H9 (cell line): ENCODE results near the gene PRKCA. TPM values are rescaled to one million over a fixed set of nuclear protein-coding genes. Genes with fewer than 3 reads are reported as not detected.

Source experiments
- DNase-seq: peaks from one replicate; pipeline ENCODE4 v3.0.0-alpha.2; 2017
- H2AFZ ChIP-seq: one replicate; pipeline ENCODE4 v1.6.1; 2013; ENCODE audit warnings: mild to moderate bottlenecking, low read length, control low read depth, moderate library complexity
- H2AK5ac ChIP-seq: 2 replicates; pipeline ENCODE4 v1.6.1; 2013; ENCODE audit warnings: low read length, control low read depth, mixed read lengths; ENCODE audit not compliant: insufficient read length
- H2BK120ac ChIP-seq: one replicate; pipeline ENCODE4 v1.6.1; 2013; ENCODE audit warnings: low read depth, mild to moderate bottlenecking, low read length, control low read depth, inconsistent platforms; ENCODE audit not compliant: poor library complexity, severe bottlenecking
- H2BK12ac ChIP-seq: 2 replicates; pipeline ENCODE4 v1.6.1; 2013; ENCODE audit warnings: low read length, control low read depth, mixed read lengths, low read depth; ENCODE audit not compliant: insufficient read length
- H2BK15ac ChIP-seq: 2 replicates; pipeline ENCODE4 v1.6.1; 2013; ENCODE audit warnings: low read depth, low read length, control low read depth
- H2BK20ac ChIP-seq: one replicate; pipeline ENCODE4 v1.6.1; 2013; ENCODE audit warnings: low read depth, mild to moderate bottlenecking, low read length, control low read depth, inconsistent platforms; ENCODE audit not compliant: poor library complexity, severe bottlenecking
- H2BK5ac ChIP-seq: 2 replicates; pipeline ENCODE4 v1.6.1; 2013; ENCODE audit warnings: low read length, control low read depth, mixed read lengths; ENCODE audit not compliant: insufficient read length
- H3K14ac ChIP-seq: 2 replicates; pipeline ENCODE4 v1.6.1; 2013; ENCODE audit warnings: low read length, control low read depth; ENCODE audit not compliant: insufficient read depth
- H3K18ac ChIP-seq: 2 replicates; pipeline ENCODE4 v1.6.1; 2013; ENCODE audit warnings: low read depth, mild to moderate bottlenecking, mixed read lengths, low read length, control low read depth; ENCODE audit not compliant: insufficient read length
- H3K23ac ChIP-seq: 2 replicates; pipeline ENCODE4 v1.6.1; 2013; ENCODE audit warnings: low read length, control low read depth, mixed read lengths, low read depth; ENCODE audit not compliant: insufficient read length
- H3K23me2 ChIP-seq: 2 replicates; pipeline ENCODE4 v1.6.1; 2013; ENCODE audit warnings: low read depth, mild to moderate bottlenecking, mixed read lengths, low read length, control low read depth; ENCODE audit not compliant: insufficient read length, poor library complexity, severe bottlenecking
- H3K27ac ChIP-seq: 2 replicates; pipeline ENCODE4 v1.5.1; 2013; ENCODE audit warnings: low read length, control low read depth, mixed read lengths, low read depth; ENCODE audit not compliant: insufficient read length
- H3K27me3 ChIP-seq: 2 replicates; pipeline ENCODE4 v1.6.1; 2013; ENCODE audit warnings: low read length, control low read depth, inconsistent platforms; ENCODE audit not compliant: insufficient read depth
- H3K4ac ChIP-seq: 2 replicates; pipeline ENCODE4 v1.6.1; 2013; ENCODE audit warnings: low read depth, mild to moderate bottlenecking, control low read depth, inconsistent platforms, low read length, moderate library complexity
- H3K4me1 ChIP-seq: 2 replicates; pipeline ENCODE4 v1.6.1; 2013; ENCODE audit warnings: low read length, control low read depth, inconsistent platforms; ENCODE audit not compliant: insufficient read depth
- H3K4me2 ChIP-seq: 2 replicates; pipeline ENCODE4 v1.6.1; 2013; ENCODE audit warnings: low read length, control low read depth, mixed read lengths; ENCODE audit not compliant: insufficient read length, insufficient read depth
- H3K56ac ChIP-seq: 2 replicates; pipeline ENCODE4 v1.6.1; 2013; ENCODE audit warnings: low read depth, mild to moderate bottlenecking, mixed read lengths, low read length, control low read depth; ENCODE audit not compliant: insufficient read length
- H3K79me1 ChIP-seq: 2 replicates; pipeline ENCODE4 v1.6.1; 2013; ENCODE audit warnings: low read depth, mild to moderate bottlenecking, moderate library complexity, low read length, control low read depth, inconsistent platforms; ENCODE audit not compliant: insufficient read depth, poor library complexity, severe bottlenecking
- H3K79me2 ChIP-seq: 2 replicates; pipeline ENCODE4 v1.6.1; 2013; ENCODE audit warnings: low read length, control low read depth, inconsistent platforms; ENCODE audit not compliant: insufficient read depth
- H3K9ac ChIP-seq: 2 replicates; pipeline ENCODE4 v1.6.1; 2013; ENCODE audit warnings: low read length, control low read depth, mixed read lengths; ENCODE audit not compliant: insufficient read length; ENCODE audit errors: extremely low read depth
- H3K9me3 ChIP-seq: one replicate; pipeline ENCODE4 v1.6.1; 2013; ENCODE audit warnings: low read depth, low read length, inconsistent platforms; ENCODE audit not compliant: control insufficient read depth
- H3T11ph ChIP-seq: one replicate; pipeline ENCODE4 v1.6.1; 2013; ENCODE audit warnings: mild to moderate bottlenecking, low read length, control low read depth, inconsistent platforms
- H4K20me1 ChIP-seq: one replicate; pipeline ENCODE4 v1.6.1; 2013; ENCODE audit not compliant: control insufficient read depth, insufficient read length, insufficient read depth
- H4K5ac ChIP-seq: 2 replicates; pipeline ENCODE4 v1.6.1; 2013; ENCODE audit warnings: low read depth, mild to moderate bottlenecking, mixed read lengths, low read length, control low read depth; ENCODE audit not compliant: insufficient read length
- H4K8ac ChIP-seq: replicated peaks from 2 replicates; pipeline ENCODE4 v1.6.1; 2013; ENCODE audit warnings: low read length, control low read depth, mixed read lengths, low read depth; ENCODE audit not compliant: insufficient read length
- H4K91ac ChIP-seq: 2 replicates; pipeline ENCODE4 v1.6.1; 2013; ENCODE audit warnings: low read depth, mild to moderate bottlenecking, moderate library complexity, mixed read lengths, low read length, control low read depth; ENCODE audit not compliant: insufficient read length
- H3K27ac Mint-ChIP-seq, 3 experiments: 2 replicates in 2 of 3; 3 replicates in 1 of 3; pipeline ENCODE4 v1.8.0; 2020 to 2021; ENCODE audit warnings: mixed read lengths in 3 of 3, mild to moderate bottlenecking in 1 of 3, moderate library complexity in 1 of 3
- H3K27me3 Mint-ChIP-seq: 2 replicates; pipeline ENCODE4 v1.8.0; 2021; ENCODE audit warnings: low read depth, mild to moderate bottlenecking, moderate library complexity, mixed read lengths
- H3K36me3 Mint-ChIP-seq, 3 experiments: 2 replicates in 2 of 3; 3 replicates in 1 of 3; pipeline ENCODE4 v1.8.0; 2020 to 2021; ENCODE audit warnings: low read depth in 3 of 3, mixed read lengths in 3 of 3; ENCODE audit not compliant: insufficient read depth in 1 of 3
- H3K4me1 Mint-ChIP-seq, 2 experiments: 2 replicates each; pipeline ENCODE4 v1.8.0; 2020; ENCODE audit warnings: mixed read lengths in 2 of 2
- H3K4me3 Mint-ChIP-seq, 2 experiments: 2 replicates in 1 of 2; 3 replicates in 1 of 2; pipeline ENCODE4 v1.8.0; 2020 to 2021; ENCODE audit warnings: mild to moderate bottlenecking in 2 of 2, mixed read lengths in 2 of 2, moderate library complexity in 1 of 2
- H3K9me3 Mint-ChIP-seq, 2 experiments: 2 replicates in 1 of 2; 3 replicates in 1 of 2; pipeline ENCODE4 v1.8.0; 2020; ENCODE audit warnings: mild to moderate bottlenecking in 2 of 2, mixed read lengths in 2 of 2, moderate library complexity in 1 of 2
- CTCF ChIP-seq: fragments of 200-600 bp; sonication (generic); conservative IDR thresholded peaks from 3 replicates; pipeline ENCODE4 v1.8.0; 2021; ENCODE audit warnings: antibody characterized with exemption, mild to moderate bottlenecking
- WGBS: extraction: QIAGEN DNeasy Blood & Tissue Kit; methylation state at CpG from one replicate; pipeline ENCODE4 v1.1.7; 2013; ENCODE audit warnings: missing lambda C conversion rate, low lambda C conversion rate, mixed read lengths; ENCODE audit not compliant: insufficient read length; ENCODE audit errors: extremely low coverage; 5-methylcytosine and 5-hydroxymethylcytosine counted together
- total RNA-seq: library from RNA; stranded (reverse); gene quantifications from 2 replicates; pipeline ENCODE4 v1.2.1, GENCODE V29; 2021

PRKCA gene
- total RNA-seq, 1 experiment from 2014 or later = 10.5 TPM

GRCh38 chr17:66684261-66684660, 381.8 kb downstream of the PRKCA start:
- no peak overlapping the region for H3K27ac ChIP-seq
- no peak overlapping the region for H3K18ac ChIP-seq
- no peak for TF ChIP-seq CTCF
- H3K27me3 Mint-ChIP-seq = no peaks in the 10 kb centered on the region
- no peak overlapping the region for H4K8ac ChIP-seq
- no peaks in the 10 kb centered on the region; a peak in 1 of 5 replicates for H3K9me3 Mint-ChIP-seq
- H3K36me3 Mint-ChIP-seq = peaks cover 0 to 6% (median 0%) of the 10 kb centered on the region in 3 experiments; a peak in 2 of 7 replicates
- no peak for DNase-seq
- no peaks in the 10 kb centered on the region for H3K79me1 ChIP-seq
- WGBS = no CpG with 5 or more reads among the region's 2 CpGs
- H2BK12ac ChIP-seq = no peak overlapping the region
- no peaks in the 10 kb centered on the region for H3K27me3 ChIP-seq
- H3K79me2 ChIP-seq = no peaks in the 10 kb centered on the region
- H3K9ac ChIP-seq = no peak overlapping the region
- H3K4me2 ChIP-seq = no peak overlapping the region
- no peaks in the 10 kb centered on the region for H3K4me1 ChIP-seq
- H3K56ac ChIP-seq = no peak overlapping the region
- no peak overlapping the region for H2BK20ac ChIP-seq
- H2BK15ac ChIP-seq = no peak overlapping the region
- no peak overlapping the region for H2BK120ac ChIP-seq
- no peak overlapping the region for H4K5ac ChIP-seq
- no peak overlapping the region for H2AFZ ChIP-seq
- H3K23me2 ChIP-seq = no peaks in the 10 kb centered on the region
- no peak overlapping the region for H3K23ac ChIP-seq
- H2AK5ac ChIP-seq = no peak overlapping the region
- no peak overlapping the region for H3K4me3 Mint-ChIP-seq
- H4K20me1 ChIP-seq = no peaks in the 10 kb centered on the region
- H2BK5ac ChIP-seq = no peak overlapping the region
- H3K9me3 ChIP-seq = no peaks in the 10 kb centered on the region
- H3K4me1 Mint-ChIP-seq = peaks cover 3 to 6% of the 10 kb centered on the region in 2 experiments; a peak in 3 of 4 replicates
- no peak overlapping the region for H3K14ac ChIP-seq
- H3T11ph ChIP-seq = no peak overlapping the region
- no peak overlapping the region for H4K91ac ChIP-seq
- H3K27ac Mint-ChIP-seq = no peak overlapping the region
- no peak overlapping the region for H3K4ac ChIP-seq
